ENCODE data around the gene ABCG1.

- TF ChIP-seq, protein P1, sequence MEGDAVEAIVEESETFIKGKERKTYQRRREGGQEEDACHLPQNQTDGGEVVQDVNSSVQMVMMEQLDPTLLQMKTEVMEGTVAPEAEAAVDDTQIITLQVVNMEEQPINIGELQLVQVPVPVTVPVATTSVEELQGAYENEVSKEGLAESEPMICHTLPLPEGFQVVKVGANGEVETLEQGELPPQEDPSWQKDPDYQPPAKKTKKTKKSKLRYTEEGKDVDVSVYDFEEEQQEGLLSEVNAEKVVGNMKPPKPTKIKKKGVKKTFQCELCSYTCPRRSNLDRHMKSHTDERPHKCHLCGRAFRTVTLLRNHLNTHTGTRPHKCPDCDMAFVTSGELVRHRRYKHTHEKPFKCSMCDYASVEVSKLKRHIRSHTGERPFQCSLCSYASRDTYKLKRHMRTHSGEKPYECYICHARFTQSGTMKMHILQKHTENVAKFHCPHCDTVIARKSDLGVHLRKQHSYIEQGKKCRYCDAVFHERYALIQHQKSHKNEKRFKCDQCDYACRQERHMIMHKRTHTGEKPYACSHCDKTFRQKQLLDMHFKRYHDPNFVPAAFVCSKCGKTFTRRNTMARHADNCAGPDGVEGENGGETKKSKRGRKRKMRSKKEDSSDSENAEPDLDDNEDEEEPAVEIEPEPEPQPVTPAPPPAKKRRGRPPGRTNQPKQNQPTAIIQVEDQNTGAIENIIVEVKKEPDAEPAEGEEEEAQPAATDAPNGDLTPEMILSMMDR (IDR thresholded peaks at IDR 0.05), result no peak
- TF ChIP-seq POLR2A (IDR thresholded peaks at IDR 0.05), result no peak
Observed at GRCh38 chr21:42262831-42263231, 43.9 kb downstream of the ABCG1 start.
